Measurements from ENCODE around the gene HBM.

GRCh38 chr16:122361-122760 lies 43.4 kb upstream of the HBM start:
- no peak for TF ChIP-seq CTCF (IDR thresholded peaks at IDR 0.05; ENCODE audit: low read depth, low read length)
- no peak for TF ChIP-seq EZH2phosphoT487 (IDR thresholded peaks at IDR 0.05; ENCODE audit: low read depth)

All from OCI-LY3 (cell line).